Stimulated activated CD4-positive, alpha-beta T cell treated with anti-CD3 and anti-CD28 coated beads, TNF-alpha, amount 100 ng/mL, for 4 hours (primary cell): ENCODE data around the gene WFDC6.
"Not testable (repeated sequence)": the region's sequence is repeated elsewhere in the genome, so short reads cannot be mapped to it uniquely, and the experiment has no call there.

Experiments
- DNase-seq, 3 experiments: peaks; one replicate each; pipeline ENCODE4 v3.0.0-alpha.2; 2020; ENCODE audit warnings: low read depth in 3 of 3

WFDC6 gene

GRCh38 chr20:45539382-45539781 lies at the start of gene WFDC6:
TSS of gene WFDC6 (minus strand) at chr20:45539482. CDS start at chr20:45539407, 75 bp downstream.
- no peak for DNase-seq

GRCh38 chr20:45588800-45589199 lies 49.5 kb upstream of the WFDC6 start:
- DNase-seq: no peak

- DNase-seq: not testable (repeated sequence)
These were observed 46.7 kb upstream of the WFDC6 start for GRCh38 chr20:45585986-45586385.

- not testable (repeated sequence) for DNase-seq
These were observed 45.0 kb upstream of the WFDC6 start for GRCh38 chr20:45584294-45584693.

- DNase-seq: no peak
These were observed 44.2 kb upstream of the WFDC6 start for GRCh38 chr20:45583502-45583901.

GRCh38 chr20:45581702-45582101 lies 42.4 kb upstream of the WFDC6 start:
- no peak for DNase-seq

GRCh38 chr20:45579184-45579583 lies 39.9 kb upstream of the WFDC6 start, which contains the start of gene WFDC8:
TSS of gene WFDC8 (minus strand) at chr20:45579284. CDS start at chr20:45579247, 37 bp downstream.
- DNase-seq: no peak

GRCh38 chr20:45578231-45578630 lies 38.9 kb upstream of the WFDC6 start:
- DNase-seq: no peak

- DNase-seq: no peak
These were observed 37.7 kb upstream of the WFDC6 start for GRCh38 chr20:45576995-45577394.

GRCh38 chr20:45575931-45576330 lies 36.6 kb upstream of the WFDC6 start:
- DNase-seq: no peak

- DNase-seq: not testable (repeated sequence)
These were observed 30.4 kb upstream of the WFDC6 start for GRCh38 chr20:45569650-45570049.

- no peak for DNase-seq
These were observed 25.5 kb upstream of the WFDC6 start for GRCh38 chr20:45564760-45565276.

GRCh38 chr20:45555198-45555597 lies 15.9 kb upstream of the WFDC6 start:
- no peak for DNase-seq

- no peak for DNase-seq
These were observed 13.2 kb upstream of the WFDC6 start for GRCh38 chr20:45552456-45552855.

- DNase-seq: no peak
These were observed 11.5 kb upstream of the WFDC6 start for GRCh38 chr20:45550765-45551164.

- no peak for DNase-seq
These were observed 9.1 kb upstream of the WFDC6 start for GRCh38 chr20:45548410-45548809.

- DNase-seq: no peak
These were observed 8.0 kb upstream of the WFDC6 start, which contains the start of gene EPPIN for GRCh38 chr20:45547206-45547770. TSS of gene EPPIN (minus strand) at chr20:45547401. CDS start at chr20:45547357, 44 bp downstream.

GRCh38 chr20:45545754-45546453 lies 6.6 kb upstream of the WFDC6 start:
- DNase-seq: no peak

GRCh38 chr20:45545351-45545750 lies 6.1 kb upstream of the WFDC6 start:
- DNase-seq: no peak

GRCh38 chr20:45538209-45538799 lies 978 bp downstream of the WFDC6 start:
- no peak for DNase-seq

GRCh38 chr20:45527294-45527693 lies 12.0 kb downstream of the WFDC6 start:
- DNase-seq: no peak

- no peak for DNase-seq
These were observed 15.5 kb downstream of the WFDC6 start for GRCh38 chr20:45523821-45524220.

GRCh38 chr20:45518282-45518681 lies 21.0 kb downstream of the WFDC6 start:
- no peak for DNase-seq
